ENCODE results near the gene CEMIP. TPM values are rescaled to one million over a fixed set of nuclear protein-coding genes. Genes with fewer than 3 reads are reported as not detected.

CEMIP gene
- polyA plus RNA-seq, 2 of the 4 experiments (the other 2 are of a cell fraction) = 0.54 to 0.84 TPM

GRCh38 chr15:80854104-80854503 is 74.9 kb downstream of the CEMIP start:
- H3K4me3 ChIP-seq = no peak overlapping the region
- H3K9me3 ChIP-seq = no peaks in the 10 kb centered on the region
- H3K4me1 ChIP-seq = peaks cover 30% of the 10 kb centered on the region
- ATAC-seq = no peak
- FAIRE-seq = no peak
- no peak for DNase-seq (ENCODE audit: low read depth in 1 of 2, low spot score in 1 of 2)
- WGBS (ENCODE audit: missing lambda C conversion rate) = 76% methylated on average over 6 of the region's 6 CpGs
- no peak overlapping the region for H3K4me2 ChIP-seq
- ChIA-PET POLR2A (no interaction called here), CTCF (interaction anchor here (0.9 to 1.8 kb wide), 3 partner anchors 10 to 116 kb away, joined by 3 to 10 read pairs (median 3); no protein-coding TSS in a partner anchor)
- H3K27ac ChIP-seq = no peak overlapping the region
- TF ChIP-seq FOXS1 (CRISPR knock-in tag; IDR thresholded peaks at IDR 0.05) (no peak), POLR2AphosphoS2 (conservative IDR thresholded peaks at IDR 0.05; ENCODE audit: low read length) (no peak), CBX2 (IDR thresholded peaks at IDR 0.05; ENCODE audit: borderline replicate concordance, low read depth) (no peak), MYC (IDR thresholded peaks at IDR 0.05; ENCODE audit: borderline replicate concordance, low read length) (no peak)

DNA sequence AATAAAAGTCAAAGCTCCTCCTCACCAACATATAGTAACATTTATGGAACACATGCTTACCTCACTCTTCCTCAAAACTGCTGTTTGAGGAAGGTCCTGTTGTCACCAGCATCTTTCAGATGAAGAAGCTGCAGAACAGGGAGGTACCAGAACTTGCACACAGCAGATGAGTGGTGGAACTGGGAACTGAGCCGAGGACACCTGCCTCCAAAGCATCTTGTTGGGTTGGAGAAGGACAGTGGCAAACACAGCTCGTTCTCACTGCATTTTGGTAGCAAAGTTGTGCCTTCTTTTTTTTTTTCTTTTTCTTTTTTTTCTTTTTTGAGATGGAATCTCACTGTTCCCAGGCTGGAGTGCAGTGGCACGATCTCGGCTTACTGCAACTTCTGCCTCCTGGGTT is 76.0 kb downstream of the CEMIP start:
- H3K4me2 ChIP-seq = no peak overlapping the region
- H3K4me3 ChIP-seq = no peak overlapping the region
- H3K4me1 ChIP-seq = peaks cover 30% of the 10 kb centered on the region
- ChIA-PET POLR2A (interaction anchor here (0.6 kb wide), 1 partner anchor 71 kb away, joined by 3 read pairs; no protein-coding TSS in a partner anchor), CTCF (interaction anchor here (0.7 to 1.8 kb wide), 4 partner anchors 9 to 437 kb away, joined by 3 to 10 read pairs (median 3); partner anchors contain the start of gene CEMIP)
- no peak overlapping the region for H3K27ac ChIP-seq
- ATAC-seq (no peak), FAIRE-seq (no peak), DNase-seq (ENCODE audit: low read depth in 1 of 2, low spot score in 1 of 2) (no peak)
- WGBS (ENCODE audit: missing lambda C conversion rate) = 74% methylated on average over 4 of the region's 4 CpGs
- H3K9me3 ChIP-seq = no peaks in the 10 kb centered on the region
- TF ChIP-seq RNF2 (IDR thresholded peaks at IDR 0.05; ENCODE audit: borderline replicate concordance, low read depth) (no peak), NFE2L2 (conservative IDR thresholded peaks at IDR 0.05; ENCODE audit: low read length) (no peak), CHD4 (IDR thresholded peaks at IDR 0.05; ENCODE audit: borderline replicate concordance) (no peak), ESRRA (IDR thresholded peaks at IDR 0.05; ENCODE audit: borderline replicate concordance, low read length) (no peak), RAD21 (conservative IDR thresholded peaks at IDR 0.05 in 1 of 2, IDR thresholded peaks at IDR 0.05 in 1 of 2) (no peak), EHMT2 (IDR thresholded peaks at IDR 0.05; ENCODE audit: low read depth) (no peak), CBX8 (IDR thresholded peaks at IDR 0.05) (no peak), ATOH8 (CRISPR knock-in tag; IDR thresholded peaks at IDR 0.05; ENCODE audit: low read depth) (no peak), ZC3H11A (IDR thresholded peaks at IDR 0.05) (no peak), HDAC2 (IDR thresholded peaks at IDR 0.05) (no peak), NR3C1 (IDR thresholded peaks at IDR 0.05) (no peak)

DNA sequence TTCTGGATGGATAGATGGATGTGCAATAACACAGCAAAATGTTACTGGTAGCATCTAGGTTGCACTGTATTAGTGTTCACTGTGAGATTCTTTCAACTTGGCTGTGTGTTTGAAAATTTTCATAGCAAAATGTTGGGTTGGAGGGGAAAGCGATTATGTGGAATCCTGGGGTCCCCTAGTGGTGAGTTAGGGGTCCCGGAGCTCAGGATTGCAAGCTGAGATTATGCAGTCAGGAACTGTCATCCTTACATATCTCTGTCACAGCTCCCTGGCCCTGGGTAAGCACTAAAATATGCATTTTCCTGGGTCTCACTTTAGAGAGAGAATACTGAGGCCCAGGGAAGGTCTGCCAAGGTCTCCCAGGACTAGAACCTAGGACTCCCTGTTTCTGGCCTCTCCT is 77.2 kb downstream of the CEMIP start:
- FAIRE-seq (no peak), ATAC-seq (peak; percentile 44 to 66; a peak in 4 of 6 replicates), DNase-seq (ENCODE audit: low read depth in 1 of 2, low spot score in 1 of 2) (peak in 1 of 2 experiments; percentile 41)
- H3K4me2 ChIP-seq = peak overlapping the region; percentile 56
- peaks cover 30% of the 10 kb centered on the region for H3K4me1 ChIP-seq
- H3K9me3 ChIP-seq = no peaks in the 10 kb centered on the region
- ChIA-PET POLR2A (no interaction called here), CTCF (interaction anchor here (0.8 to 1.6 kb wide), 4 partner anchors 22 to 114 kb away, joined by 3 to 5 read pairs (median 4); partner anchors contain the start of gene CEMIP)
- TF ChIP-seq CBX2 (IDR thresholded peaks at IDR 0.05; ENCODE audit: borderline replicate concordance, low read depth) = no peak
- TF ChIP-seq CTCF (IDR thresholded peaks at IDR 0.05) = peak; percentile 37
- TF ChIP-seq SMC3 (IDR thresholded peaks at IDR 0.05) = peak; percentile 33; the same call in 1 of the 3 replicates
- TF ChIP-seq RAD21 (conservative IDR thresholded peaks at IDR 0.05 in 1 of 2, IDR thresholded peaks at IDR 0.05 in 1 of 2) = peak; percentile 38 to 66; a peak in 4 of 5 replicates
- peak overlapping the region; percentile 57 to 69 for H3K27ac ChIP-seq
- H3K4me3 ChIP-seq = no peak overlapping the region
- 65% methylated on average over 2 of the region's 2 CpGs for WGBS (ENCODE audit: missing lambda C conversion rate)
